HG03159 (cell line): ENCODE measurements around the gene TNFAIP3.

ENCODE experiments used
- ATAC-seq: cut with Tn5 transposase; IDR thresholded peaks from one replicate; pipeline ENCODE4 v1.9.1; 2021; ENCODE audit warnings: mild to moderate bottlenecking, moderate library complexity; ENCODE audit not compliant: unreplicated experiment

The TNFAIP3 gene

DNA sequence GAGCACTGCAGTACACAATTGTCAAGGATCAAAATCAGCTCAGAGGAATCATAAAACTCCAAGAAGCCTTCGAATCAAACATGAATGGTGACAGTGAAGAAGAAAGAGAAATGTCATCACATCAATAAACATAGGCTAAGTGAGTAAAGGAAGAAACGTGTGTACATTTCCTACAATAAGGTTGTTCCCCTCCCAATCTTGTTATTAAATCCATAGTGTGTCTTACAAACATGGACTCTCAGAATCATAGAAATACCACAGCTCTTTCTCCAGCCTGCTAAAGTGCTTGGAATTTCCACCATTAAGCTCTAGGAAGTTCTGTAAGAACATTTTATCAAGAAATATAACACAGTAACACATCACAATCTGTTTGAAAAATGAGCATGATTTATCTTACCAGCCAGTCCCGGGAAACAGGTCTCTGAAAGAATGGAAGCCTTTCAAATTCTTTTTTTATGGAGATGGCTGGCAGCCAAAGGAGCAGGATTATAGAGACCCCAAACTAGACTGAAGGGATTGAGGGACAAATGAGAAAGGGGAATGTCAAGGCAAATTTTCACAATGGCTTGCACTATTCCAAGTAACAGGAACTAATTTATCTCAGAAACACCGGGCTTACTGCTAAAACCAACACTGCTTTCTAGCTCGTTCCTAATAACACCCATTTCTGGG, 4.5 kb upstream of the TNFAIP3 start:
- no peak for ATAC-seq

DNA sequence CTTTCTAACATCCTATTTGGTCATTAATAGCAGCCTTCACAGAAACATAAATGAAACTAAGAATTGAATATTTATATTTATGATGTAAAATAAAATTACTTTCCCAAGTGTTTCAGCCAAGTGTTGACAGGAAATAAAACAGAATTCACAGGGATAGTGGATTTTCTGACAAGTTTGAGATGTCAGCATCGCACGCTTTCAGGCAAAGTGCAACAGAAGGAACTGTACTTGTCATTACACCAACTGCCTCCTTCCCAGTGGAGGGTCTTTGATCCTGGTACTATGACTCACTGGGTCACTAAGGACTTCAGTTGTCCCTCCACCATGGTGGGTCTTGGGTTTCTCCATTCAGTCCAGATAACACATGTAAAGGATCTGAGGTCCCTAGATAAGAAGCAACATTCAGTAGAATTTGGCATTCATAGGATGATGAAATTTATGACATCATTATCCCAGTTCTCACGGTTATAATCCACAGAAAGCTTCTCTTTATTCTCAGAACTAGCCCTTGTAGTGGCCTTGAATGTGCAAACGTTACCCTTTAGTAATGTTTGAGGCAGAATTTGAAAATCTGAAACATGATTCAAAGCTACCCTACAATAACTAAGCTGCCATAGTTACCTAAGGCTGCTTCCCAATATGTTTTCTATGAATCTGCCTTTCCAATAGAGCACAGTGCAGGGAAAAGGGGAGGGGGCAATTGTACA, 3.8 kb upstream of the TNFAIP3 start:
- no peak for ATAC-seq

DNA sequence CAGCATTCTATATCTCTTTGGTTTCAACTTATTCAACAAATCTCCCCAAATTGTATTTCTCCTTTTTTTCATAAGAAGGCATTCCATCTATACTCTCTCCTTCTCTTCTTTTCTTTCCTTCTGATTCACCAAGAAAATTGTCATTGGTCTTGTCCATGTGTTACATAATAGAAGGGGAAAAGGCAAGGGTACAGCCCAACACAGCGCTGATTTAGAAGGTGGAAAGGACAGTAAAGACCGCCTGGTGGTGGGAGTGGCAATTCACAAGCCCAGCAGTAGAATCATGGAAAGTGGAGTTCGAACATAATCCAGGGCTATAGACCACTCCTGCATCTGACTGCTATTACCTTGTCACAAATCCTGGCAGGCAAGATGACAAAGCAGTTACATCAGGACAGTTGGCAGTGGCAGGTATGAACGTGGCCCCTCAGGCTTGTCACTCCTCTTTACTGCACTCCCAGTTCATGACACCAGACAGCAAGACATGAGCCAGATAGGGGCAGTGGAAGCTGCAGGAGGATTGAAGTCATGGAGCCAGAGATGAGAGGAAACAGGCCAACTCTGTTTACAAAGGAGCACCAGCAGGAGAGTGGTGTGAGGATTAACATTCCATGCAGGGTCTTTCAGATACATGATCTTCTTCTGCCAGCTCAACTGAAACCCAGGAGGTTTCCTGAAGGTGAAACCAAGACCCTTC, 2.1 kb upstream of the TNFAIP3 start:
- ATAC-seq, result no peak

DNA sequence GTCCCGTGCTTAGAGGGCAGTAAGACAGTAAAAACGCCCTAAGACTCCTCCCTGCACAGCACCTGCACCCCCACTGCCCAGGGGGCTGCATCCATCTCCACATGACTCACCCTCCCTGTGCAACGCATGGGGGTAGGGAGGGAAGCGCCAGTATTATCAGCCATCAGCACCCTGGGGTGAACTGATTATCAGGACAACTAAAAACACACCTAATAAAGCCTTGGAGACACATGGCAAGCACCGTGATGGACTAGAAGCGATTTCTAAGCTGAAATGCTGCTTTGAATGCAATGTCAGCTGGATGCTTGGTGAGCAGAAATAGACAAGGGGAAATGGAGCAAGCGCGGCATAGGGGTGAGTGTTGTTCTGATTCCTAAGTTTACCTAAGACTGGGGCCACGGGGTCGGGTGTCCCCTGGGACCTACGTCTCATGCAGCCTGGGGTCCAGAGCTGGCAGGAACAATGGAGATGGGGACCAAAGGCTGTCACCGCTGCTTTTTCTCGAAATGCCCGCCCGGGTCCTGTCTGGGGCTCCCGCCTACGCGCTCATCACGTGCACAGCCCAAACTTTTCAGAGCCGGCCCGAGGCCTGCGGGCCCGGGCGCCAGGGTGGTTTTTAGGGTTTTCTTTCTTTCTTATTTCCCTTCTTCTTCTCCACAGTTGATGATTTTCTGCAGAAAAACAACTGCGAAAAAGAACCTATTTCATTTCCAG, 702 bp upstream of the TNFAIP3 start:
- peak; percentile 23 for ATAC-seq

DNA sequence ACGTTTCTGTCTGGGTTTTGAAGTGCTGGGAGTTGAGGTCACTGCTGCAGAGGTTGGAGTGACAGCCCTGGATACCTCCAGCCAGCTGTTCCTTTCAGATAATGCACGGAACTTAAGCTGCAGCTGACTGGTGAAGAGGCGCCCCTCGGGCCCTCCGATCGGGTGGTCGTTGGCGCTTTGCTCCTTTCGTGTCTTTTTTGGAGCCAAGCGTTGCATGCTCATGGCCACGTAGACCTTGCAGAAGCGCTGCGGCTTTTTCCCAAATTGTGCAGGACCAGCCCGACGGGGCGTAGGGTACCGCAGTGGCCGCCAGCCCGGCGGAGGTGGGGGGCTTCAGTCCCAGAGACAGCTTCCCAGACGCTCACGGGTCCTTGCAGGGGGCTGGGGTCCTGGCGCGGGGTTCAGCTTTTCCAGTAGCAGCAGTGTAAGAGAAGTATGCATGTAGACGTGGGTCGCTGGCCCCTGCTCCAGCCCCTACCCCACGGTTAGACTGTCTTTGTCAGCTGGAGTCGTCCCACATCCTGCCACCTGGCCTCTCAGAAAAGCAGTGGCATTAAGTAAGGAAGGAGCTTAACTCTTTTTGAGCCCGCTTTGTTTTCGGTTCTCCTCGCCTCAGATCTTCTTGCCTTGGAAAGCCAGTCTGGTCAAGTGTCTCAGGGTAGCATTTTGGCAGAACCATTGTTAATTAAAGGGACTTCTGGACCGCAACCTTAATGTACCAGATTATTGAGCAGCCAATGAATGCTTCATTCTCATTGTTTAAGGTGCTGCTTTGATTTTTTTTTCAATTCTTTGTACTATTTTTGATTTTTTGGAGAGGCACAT, 838 bp downstream of the TNFAIP3 start:
- peak; percentile 7 for ATAC-seq

DNA sequence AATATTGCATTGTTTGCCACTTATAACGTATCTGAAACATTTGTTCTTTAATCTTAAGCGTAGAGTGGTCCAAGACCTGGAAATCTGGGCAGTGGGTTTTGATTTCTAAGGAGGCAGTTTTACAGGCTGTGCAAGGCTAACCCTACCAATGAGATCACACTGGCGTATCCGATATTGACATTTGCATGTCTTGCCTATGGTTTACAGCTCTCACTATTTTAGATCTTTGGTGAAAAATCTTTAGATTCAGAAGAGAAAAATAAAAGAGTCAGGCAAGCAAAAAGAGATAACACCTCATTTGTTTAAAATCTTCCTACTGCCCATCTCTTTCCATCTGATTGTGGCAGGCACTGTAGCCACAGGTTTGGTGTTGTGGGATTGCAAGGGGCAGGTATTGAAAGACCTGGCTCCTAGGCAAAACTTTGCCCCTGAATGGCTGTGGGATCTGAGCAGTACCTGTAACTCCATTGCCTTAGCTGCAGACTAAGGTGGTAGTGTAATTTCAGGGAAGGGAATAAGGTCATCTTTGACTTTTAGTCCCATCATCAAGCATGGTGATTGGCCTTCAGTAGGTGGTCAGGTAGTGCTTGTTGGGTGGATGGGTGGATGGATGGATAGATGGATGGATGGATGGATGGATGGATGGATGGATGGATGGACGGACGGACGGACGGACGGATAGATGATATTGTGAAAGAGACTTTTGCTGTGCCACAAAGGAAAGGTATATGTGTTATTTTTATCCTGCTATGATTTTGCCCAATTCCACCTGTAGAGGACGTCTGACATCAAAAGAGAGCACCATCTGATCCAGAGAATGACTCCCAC, 1.9 kb downstream of the TNFAIP3 start:
- ATAC-seq, result no peak

DNA sequence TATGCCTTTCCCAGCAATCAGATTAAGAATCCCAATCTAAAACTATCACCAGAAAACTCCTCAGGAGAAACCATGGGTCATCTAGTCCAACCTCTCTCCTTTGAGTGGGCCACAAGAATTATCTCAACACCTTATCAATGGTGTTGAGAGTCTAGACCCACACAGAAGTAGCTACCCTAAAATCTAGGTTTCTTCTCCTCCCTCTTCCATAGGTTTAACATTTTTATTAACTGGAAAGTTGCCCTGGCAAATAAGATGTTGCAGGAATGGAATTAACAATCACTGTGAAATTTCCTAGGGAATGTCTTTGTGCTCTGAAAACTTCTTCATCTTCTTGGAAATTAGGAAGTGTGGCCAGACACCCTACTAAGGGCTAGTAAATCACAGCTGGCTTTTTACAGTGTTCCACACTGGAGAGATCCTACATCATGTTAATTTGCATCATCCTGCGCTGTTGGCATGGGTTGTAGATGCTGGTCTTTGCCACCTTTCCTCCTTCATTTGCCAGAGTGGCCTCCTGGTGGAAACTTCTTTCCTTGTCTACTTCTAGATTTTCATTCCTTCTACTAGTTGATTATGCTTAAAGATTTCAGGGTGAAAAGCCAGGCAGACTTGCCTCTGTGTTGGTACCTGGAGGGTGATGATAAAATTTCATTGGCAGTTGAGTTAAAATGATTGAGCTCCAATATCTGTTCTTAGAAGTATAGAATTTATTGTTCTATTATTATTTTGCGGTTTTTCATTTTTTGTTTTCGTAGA, 2.7 kb downstream of the TNFAIP3 start:
- ATAC-seq, result no peak

DNA sequence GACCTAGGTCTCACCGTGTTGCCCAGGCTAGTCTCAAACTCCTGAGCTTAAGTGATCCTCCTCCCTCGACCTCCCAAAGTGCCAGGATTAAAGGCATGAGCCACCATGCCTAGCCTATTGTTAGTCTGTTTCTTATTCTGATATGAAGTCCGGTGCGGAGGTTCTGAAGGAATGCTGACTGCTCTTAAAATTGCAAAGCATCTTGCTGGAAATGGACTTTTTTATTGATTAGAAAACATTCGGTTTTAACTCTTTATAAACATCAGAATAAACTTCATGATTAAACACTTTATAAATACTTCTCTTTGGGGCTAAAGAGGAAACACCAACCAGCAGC, 3.2 kb downstream of the TNFAIP3 start:
- no peak for ATAC-seq

DNA sequence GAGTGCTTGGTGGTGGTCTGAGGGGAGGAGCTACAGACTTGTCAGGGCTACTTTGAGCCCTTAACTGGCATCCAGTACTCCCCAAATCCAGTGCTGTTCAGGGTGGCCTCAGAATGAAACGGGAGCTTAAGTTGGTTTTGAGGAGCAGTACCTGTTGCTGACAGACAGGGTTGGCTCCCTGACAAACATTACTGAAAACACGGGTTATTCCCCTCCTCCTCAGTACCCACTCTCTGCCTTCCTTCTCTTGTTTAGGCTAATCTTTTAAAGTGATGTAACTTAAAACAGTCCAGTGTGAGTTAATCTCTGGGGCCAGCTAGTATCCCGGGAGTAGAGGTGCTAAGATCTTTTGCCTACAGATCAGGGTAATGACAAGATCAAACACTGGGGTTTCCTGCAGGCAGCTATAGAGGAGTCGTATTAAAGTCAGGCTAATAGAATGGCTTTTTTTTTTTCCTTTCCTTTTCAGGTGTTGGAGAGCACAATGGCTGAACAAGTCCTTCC, 3.7 kb downstream of the TNFAIP3 start:
- peak; percentile 27 for ATAC-seq

DNA sequence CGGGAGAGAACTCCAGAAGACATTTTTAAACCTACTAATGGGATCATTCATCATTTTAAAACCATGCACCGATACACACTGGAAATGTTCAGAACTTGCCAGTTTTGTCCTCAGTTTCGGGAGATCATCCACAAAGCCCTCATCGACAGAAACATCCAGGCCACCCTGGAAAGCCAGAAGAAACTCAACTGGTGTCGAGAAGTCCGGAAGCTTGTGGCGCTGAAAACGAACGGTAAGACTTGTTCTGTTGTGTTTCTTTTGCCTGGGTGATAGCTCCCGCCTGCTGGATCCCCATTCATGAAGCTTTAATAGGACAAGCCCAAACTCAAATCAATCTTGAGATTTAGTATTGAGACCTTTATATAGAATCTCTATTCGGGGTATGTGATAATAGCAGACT, 4.2 kb downstream of the TNFAIP3 start:
- no peak for ATAC-seq

DNA sequence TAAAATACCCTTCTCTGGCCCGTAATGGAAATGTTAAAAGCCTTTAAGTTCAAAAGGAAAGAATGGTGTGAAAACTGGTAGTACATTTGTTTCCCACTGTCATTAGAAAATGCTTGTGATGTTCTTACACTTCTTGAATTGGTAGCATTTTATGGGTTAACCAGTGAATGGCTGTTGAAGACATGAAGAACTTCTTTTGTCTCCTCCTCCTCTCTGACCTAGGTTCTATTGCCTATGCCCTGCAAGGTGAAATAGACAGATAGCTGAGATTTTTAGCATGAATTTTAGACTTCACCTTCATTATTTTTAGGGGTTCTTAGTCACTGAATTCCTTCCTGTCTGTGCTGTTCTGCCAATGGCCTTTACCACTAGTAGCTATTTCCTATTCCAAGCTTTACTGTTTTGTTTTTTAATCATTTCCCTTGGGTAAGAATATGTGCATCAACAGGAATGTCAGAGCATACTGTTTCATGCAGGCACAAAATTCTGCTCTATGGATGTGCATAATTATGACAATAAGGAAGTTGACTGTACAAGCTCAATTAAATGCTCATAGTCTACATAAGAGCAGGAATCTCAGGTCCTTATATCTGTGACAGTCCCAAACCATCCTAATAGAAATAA, 4.9 kb downstream of the TNFAIP3 start:
- no peak for ATAC-seq

DNA sequence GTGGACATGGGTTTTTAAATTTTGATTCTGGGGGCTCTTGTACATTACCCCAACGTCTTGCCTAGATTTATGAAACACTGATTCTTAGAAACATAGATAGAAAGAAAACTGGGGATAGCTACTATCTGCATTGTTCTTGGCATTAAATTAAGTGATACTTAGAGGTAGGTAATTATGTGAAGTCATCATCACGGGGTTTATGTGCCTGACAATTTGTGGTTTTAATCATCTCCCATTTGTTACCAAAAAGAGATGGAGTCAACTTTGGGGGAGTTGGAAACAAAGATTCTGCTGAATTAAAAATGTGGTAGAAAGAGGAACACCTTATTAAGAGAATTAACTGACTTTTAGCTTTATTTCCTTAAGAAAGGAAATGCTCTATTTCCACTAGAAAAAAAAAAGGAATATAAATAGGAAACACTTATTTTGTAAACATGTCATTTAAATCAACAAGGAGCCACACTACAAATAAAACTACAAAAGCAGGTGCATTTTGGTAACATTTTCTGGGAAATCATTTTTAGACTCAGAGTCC, 5.6 kb downstream of the TNFAIP3 start:
- ATAC-seq, result no peak

DNA sequence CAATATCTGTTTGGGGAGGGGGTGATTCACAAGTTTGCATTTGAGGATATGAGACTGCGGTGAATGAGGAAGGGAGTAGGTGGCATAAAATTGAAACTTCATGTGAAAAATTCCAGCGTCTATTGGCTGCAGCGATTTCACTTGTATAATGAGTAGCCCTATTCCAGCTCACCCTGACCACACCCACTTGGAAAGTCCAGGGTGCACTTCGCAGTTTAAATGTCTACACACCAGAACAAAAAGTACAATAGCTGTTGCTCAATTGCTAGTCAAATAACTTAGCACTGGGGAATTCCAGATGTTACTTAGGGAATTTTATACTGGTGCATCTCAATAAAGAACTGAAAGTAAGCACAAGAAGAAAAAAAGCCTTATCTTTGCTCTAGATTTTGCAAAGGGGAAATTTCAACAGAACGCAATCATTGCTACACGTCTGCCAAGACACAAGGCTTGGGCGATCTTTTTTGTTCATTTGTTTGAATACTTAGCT, 6.3 kb downstream of the TNFAIP3 start:
- no peak for ATAC-seq

DNA sequence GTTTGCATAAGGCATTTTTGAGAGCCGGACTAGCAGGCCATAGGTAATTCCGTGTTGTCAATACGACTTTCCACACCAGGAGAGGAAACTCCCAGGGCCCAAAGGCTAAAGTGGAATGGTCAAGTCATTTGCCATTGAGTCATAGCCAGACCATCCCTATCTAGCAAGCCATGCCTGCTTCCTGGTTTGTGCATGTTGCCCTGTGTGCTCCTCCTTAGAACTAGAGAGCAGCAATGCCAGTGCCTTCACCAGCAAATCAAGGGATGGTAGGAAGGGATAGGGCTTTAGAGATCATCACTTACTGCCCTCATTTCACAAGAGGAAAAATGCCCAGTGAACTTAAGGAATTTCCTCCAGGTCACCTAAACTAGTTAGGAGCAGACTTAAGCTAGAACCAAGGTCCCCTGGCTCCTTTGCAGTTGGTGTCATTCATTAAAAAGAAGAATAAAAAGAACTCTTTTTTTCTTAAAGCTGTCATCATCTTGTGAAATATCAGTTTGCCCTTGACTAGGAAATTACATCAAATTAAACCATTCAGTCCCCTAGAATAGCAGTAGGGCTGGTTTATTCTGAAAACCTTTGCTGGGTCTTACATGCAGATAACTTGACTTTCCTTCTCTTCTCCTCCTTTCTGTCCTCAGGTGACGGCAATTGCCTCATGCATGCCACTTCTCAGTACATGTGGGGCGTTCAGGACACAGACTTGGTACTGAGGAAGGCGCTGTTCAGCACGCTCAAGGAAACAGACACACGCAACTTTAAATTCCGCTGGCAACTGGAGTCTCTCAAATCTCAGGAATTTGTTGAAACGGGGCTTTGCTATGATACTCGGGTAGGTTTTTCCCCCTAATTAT, 7.4 kb downstream of the TNFAIP3 start:
- ATAC-seq, result no peak

DNA sequence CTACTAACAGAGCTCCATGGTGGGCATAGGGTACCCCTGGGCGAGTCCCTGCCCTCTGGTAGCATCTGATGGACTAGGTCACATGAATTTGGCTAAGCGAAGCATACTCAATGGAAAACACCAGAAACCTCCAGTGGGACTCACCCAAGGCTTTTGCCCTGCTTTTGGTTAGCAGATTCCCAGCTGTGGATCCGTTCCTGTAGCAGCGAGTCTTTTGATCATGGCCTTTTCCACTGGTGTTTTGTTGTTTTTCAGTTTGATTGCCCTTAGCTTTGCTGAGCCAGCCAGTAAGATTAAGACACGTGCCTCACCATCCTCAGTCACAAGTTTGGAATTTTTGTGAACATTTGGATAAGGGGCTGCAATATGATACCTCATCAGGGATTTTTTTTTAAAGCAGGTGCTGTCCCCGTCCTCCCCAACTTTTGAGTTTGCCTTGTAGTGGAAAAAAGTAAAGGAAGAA, 8.0 kb downstream of the TNFAIP3 start:
- ATAC-seq, result no peak

DNA sequence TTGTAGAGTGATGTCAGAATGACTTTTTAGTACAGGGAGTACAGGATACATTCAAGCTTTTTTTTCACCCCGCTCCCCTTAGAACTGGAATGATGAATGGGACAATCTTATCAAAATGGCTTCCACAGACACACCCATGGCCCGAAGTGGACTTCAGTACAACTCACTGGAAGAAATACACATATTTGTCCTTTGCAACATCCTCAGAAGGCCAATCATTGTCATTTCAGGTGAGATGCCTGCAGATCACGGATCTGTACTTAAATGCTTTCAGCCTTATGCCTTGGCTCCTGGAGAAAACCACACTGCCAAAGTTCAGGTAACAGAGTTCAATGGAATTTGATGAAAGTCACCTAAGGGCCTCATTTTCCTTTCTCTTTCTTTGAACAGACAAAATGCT, 8.5 kb downstream of the TNFAIP3 start:
- ATAC-seq, result no peak

DNA sequence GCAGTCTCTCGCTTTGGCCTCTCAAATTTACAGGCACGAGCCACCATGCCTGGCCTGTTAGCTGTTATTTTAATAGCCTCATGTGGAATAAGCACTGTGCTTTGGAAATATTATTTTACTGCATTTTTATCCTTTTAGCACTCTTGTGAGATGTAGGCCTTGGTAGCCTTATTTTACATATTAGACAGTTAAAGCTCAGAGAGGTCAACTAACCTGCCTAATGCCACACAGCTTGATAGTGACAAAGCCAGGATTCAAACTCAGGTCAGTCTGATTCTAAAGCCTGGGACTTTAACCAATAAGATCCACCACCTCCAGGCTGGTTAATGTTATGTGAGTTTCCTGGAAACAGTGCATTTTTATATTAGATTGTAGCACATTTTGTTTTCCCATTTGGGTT, 9.5 kb downstream of the TNFAIP3 start:
- ATAC-seq, result no peak
